Skeletal muscle tissue (tissue), 4 donors: ENCODE measurements around the gene VGLL4. TPM values are rescaled to one million over a fixed set of nuclear protein-coding genes. Genes with fewer than 3 reads are reported as not detected.

Experiments
- H3K27ac ChIP-seq: one replicate; pipeline ENCODE4 v1.7.0; 2013; ENCODE audit warnings: mild to moderate bottlenecking, low read depth, low read length, inconsistent platforms
- H3K27me3 ChIP-seq, 3 donors: one replicate each; pipeline ENCODE4 v1.7.0; 2013; ENCODE audit warnings: low read length in 3 of 3; ENCODE audit not compliant: control insufficient read depth in 3 of 3, insufficient read depth in 3 of 3
- H3K36me3 ChIP-seq, 3 donors: one replicate each; pipeline ENCODE4 v1.7.0; 2013; ENCODE audit warnings: low read length in 3 of 3; ENCODE audit not compliant: control insufficient read depth in 3 of 3, insufficient read depth in 3 of 3
- H3K4me1 ChIP-seq, 3 donors: one replicate each; pipeline ENCODE4 v1.7.0; 2013; ENCODE audit warnings: low read length in 3 of 3, mild to moderate bottlenecking in 3 of 3; ENCODE audit not compliant: control insufficient read depth in 3 of 3, insufficient read depth in 3 of 3
- H3K4me3 ChIP-seq, 3 donors: one replicate each; pipeline ENCODE4 v1.7.0; 2013; ENCODE audit warnings: low read length in 3 of 3
- H3K9ac ChIP-seq, 3 donors: one replicate each; pipeline ENCODE4 v1.7.0; 2013; ENCODE audit warnings: low read length in 3 of 3, mild to moderate bottlenecking in 3 of 3, moderate library complexity in 2 of 3, low read depth in 1 of 3
- H3K9me3 ChIP-seq, 3 donors: one replicate each; pipeline ENCODE4 v1.7.0; 2013; ENCODE audit warnings: low read length in 3 of 3; ENCODE audit not compliant: control insufficient read depth in 3 of 3
- total RNA-seq: library from RNA; depleted of rRNA; stranded (reverse); fragments of >200 nt; gene quantifications from one replicate; pipeline ENCODE4 v1.2.3, GENCODE V29; 2014
- donor health status: Osteomylitis.

Gene VGLL4
- total RNA-seq, 1 donor from 2014 or later = 53.8 TPM

DNA sequence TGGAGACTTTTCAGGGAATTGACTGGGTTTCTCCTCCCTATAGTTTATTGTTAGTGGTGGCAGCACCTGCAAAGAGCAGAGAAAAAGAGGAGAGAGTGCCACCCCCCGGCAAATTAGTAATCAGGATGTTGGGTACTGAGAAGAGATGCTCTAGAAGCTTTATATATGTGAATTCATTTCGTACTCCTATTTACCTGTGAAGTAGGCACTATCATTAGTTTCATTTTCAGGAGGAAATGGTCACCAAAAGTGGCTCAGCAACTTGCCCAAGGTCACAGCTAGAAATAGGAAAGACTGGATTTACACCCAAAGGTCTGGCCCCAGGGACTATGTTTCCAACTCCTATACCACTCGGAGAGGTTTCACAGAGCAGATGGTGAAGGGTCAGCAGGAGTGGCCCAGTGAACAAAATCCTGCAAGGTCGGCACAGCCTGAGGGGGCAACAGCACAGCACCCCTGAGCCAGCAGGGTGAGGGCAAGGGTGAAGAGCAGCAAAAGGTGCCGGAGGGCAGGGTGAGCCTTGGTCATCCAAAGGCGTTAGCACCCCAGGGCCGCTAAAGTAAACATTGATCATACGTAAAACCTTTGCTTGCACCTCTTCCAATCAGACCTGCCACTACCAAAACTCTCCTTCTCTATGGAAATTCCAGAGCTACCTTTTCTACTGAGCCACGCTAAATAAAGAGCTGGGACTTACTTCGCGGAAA is 23.6 kb downstream of the VGLL4 start:
- no peak overlapping the region for H3K27ac ChIP-seq
- H3K9ac ChIP-seq = no peak overlapping the region
- no peaks in the 10 kb centered on the region for H3K36me3 ChIP-seq

DNA sequence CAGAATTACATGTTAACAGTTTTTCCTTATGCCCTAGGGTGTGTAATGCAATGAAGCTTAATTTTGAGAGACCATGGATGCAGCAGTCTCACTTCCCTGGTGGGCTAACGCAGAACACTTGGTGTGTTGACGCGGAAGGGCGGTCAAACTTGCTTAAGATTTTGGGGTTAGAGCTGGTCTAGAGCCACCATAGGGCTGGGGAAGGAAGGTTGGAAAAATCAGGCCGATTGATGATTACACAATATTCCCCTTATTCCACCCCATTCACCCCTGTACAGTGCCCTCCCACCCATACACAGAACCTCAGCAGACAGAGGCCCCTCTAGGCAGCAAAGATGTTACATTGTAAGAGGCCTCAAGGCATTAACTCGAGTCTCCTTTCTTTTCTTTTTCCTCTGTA is 24.3 kb downstream of the VGLL4 start:
- Histone ChIP-seq H3K4me1 (peaks cover 33 to 60% (median 43%) of the 10 kb centered on the region in 3 donors), H3K9ac (no peak overlapping the region), H3K4me3 (no peak overlapping the region), H3K9me3 (no peaks in the 10 kb centered on the region), H3K27ac (no peak overlapping the region), H3K27me3 (no peaks in the 10 kb centered on the region), H3K36me3 (no peaks in the 10 kb centered on the region)

More for the DNA sequence above, 23.6 kb downstream of the VGLL4 start:
- Histone ChIP-seq H3K4me3 (no peak overlapping the region), H3K9me3 (no peaks in the 10 kb centered on the region), H3K4me1 (peaks cover 38 to 63% (median 47%) of the 10 kb centered on the region in 3 donors), H3K27me3 (no peaks in the 10 kb centered on the region)

DNA sequence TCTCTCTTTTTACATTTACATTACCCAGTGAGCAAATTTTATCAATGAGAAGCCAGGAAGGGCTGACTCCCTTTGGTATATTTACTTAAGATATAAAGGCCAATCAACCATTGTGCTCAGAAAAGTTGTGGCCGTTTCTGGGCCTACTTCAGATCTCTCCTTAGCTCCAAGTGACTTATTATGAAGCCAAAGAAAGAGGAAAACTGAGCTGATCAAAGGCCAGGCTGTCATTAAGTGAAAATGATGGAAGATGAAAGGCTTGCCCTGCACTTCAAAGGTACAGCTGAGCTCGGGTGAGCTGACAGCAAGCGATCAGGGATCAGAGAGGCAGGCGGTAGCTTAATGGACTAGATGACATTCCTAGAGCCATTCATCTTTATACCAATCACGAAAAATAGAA is 24.8 kb downstream of the VGLL4 start:
- Histone ChIP-seq H3K4me1 (peaks cover 35 to 60% (median 43%) of the 10 kb centered on the region in 3 donors), H3K36me3 (no peaks in the 10 kb centered on the region), H3K27ac (no peak overlapping the region)

DNA sequence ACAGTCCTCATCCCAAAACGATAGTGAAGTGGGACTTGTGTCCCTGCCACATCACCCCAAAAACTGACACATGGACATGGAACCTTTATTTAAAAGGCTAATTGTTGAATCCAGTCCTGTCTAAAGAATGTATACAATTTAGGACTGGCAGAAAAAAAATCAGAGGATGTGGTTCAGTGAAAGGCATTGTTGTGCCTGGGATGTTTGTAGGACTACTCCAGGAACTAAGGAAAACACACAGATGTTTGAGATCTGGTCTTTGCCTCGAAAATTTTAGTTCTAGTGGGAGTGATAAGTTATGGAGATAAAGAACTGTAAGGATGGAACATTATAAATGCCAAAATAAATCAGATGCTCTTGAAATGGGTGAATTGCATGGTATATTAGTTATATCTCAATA is 27.2 kb downstream of the VGLL4 start:
- no peak overlapping the region for H3K27ac ChIP-seq
- no peaks in the 10 kb centered on the region for H3K36me3 ChIP-seq
- no peak overlapping the region for H3K4me3 ChIP-seq
- H3K9me3 ChIP-seq = no peaks in the 10 kb centered on the region
- H3K9ac ChIP-seq = no peak overlapping the region
- H3K4me1 ChIP-seq = peaks cover 55 to 74% (median 62%) of the 10 kb centered on the region in 3 donors
- H3K27me3 ChIP-seq = no peaks in the 10 kb centered on the region

More for the DNA sequence above, 24.8 kb downstream of the VGLL4 start:
- Histone ChIP-seq H3K9ac (no peak overlapping the region), H3K27me3 (no peaks in the 10 kb centered on the region), H3K4me3 (no peak overlapping the region), H3K9me3 (no peaks in the 10 kb centered on the region)

DNA sequence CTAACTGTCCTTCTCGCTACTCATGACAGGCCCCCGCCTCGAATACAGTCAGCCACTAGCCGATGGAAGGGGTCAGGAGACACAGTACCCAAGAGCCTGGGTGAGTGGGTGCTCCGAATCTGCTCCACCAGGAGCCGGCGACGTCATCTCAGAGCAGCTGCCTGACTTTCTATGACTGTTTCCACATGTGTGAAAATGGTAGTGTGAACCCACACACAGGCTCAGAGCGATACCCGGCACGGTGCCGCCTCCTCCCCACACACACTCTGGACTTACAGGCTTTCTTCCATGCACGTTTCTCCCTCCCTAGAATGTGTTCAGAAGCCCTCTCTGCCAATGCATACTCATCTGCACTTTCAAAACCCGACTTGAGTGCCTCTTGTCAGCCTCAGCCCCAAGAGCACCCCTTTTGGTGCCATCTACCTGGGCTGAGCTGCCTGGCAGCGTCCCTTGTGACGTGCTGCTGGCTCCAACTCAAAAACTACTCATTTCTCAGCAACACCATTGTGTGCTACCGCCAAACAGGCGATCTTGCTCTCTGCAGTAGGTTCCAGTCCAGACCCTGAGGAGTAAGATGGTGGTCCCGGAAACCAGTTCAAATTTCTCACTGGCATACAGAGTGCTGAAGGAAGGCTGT is 29.7 kb downstream of the VGLL4 start:
- Histone ChIP-seq H3K27ac (no peak overlapping the region), H3K9me3 (no peaks in the 10 kb centered on the region), H3K9ac (no peak overlapping the region), H3K36me3 (no peaks in the 10 kb centered on the region), H3K27me3 (no peaks in the 10 kb centered on the region), H3K4me1 (peaks cover 62 to 75% (median 64%) of the 10 kb centered on the region in 3 donors), H3K4me3 (no peak overlapping the region)

DNA sequence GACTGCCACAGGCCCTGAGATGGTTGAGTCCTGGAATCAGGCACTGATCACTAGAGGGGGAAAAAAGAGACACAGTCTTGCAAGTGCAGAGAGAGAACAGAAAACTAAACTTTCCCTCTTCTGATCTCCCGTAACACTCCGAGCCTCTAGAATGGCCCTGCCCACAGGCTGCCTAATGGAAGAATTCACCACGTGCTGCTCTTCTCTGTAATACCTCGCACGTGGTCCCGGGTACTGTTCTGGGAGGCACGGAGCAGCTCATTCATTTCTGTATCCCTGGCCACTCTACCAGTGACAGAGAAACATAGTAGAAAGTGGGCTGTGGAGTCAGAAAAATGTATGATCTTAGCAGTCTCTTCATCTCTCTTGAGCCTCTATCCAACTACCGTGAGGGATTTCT is 30.4 kb downstream of the VGLL4 start:
- Histone ChIP-seq H3K9me3 (no peaks in the 10 kb centered on the region), H3K4me1 (peaks cover 61 to 80% (median 64%) of the 10 kb centered on the region in 3 donors), H3K4me3 (no peak overlapping the region), H3K27me3 (no peaks in the 10 kb centered on the region), H3K36me3 (no peaks in the 10 kb centered on the region), H3K9ac (no peak overlapping the region), H3K27ac (peak overlapping the region; percentile 16)

DNA sequence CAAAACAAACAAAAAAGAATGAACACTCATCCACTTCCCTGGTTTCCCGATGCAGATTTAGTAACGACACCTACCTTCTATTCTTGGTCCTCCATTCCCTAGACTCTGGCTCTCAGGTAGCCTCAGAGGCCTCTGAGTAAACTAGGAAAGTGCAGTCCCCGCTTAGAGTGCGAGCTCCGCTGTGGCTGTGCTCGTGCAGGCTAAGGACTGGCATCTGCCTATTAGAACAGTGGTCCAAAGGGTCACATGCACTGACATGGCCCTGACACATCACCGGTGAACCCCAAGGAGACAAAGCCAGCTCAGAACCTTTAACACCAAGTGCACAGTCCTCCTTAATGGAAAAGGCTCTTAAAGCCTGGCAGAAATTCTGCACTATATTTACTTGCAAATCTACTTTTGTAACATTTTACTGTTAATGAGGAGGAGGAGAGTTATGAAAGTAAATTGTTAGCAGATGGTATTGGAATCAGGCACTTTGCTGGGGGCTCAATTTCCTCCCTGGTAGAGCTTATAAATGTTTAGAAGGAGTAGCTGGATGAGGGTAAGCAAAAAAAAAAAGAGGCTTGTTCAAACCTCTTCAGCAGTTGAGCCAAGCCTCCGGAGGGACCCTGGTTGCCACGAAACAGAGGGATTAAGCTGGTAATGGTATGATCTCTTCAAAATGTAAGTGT is 31.1 kb downstream of the VGLL4 start:
- Histone ChIP-seq H3K27me3 (no peaks in the 10 kb centered on the region), H3K4me1 (peaks cover 61 to 84% (median 64%) of the 10 kb centered on the region in 3 donors), H3K9ac (no peak overlapping the region), H3K9me3 (no peaks in the 10 kb centered on the region), H3K36me3 (no peaks in the 10 kb centered on the region), H3K27ac (peak overlapping the region; percentile 16), H3K4me3 (peak overlapping the region in 1 of 3 donors; percentile 2)

DNA sequence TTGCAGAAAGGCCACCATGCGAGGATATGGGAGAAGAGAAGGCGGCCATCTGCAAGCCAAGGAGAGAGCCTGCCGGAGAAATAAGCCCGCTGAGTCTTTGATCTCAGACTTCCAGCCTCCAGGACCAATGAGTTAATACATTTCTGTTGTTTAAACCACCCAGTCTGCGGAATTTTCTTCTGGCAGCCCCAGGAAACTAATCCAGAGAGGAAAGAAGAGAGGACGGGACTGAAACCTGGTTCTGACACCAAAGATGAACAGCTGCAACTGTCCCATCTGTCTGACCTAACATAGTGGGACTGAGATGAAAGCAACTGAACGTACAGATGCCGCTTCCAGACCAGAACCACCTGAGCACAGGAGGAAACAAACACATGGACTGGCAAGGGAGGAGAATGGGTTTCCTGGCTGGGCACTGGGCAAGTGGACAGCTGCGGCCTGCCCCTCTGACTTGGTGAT is 32.3 kb downstream of the VGLL4 start:
- H3K9me3 ChIP-seq = no peaks in the 10 kb centered on the region
- peaks cover 56 to 75% (median 58%) of the 10 kb centered on the region in 3 donors for H3K4me1 ChIP-seq
- peak overlapping the region; percentile 1 for H3K27ac ChIP-seq
- H3K27me3 ChIP-seq = no peaks in the 10 kb centered on the region
- H3K36me3 ChIP-seq = peaks cover 0 to under 1% (median 0%) of the 10 kb centered on the region in 3 donors
- peak overlapping the region in 1 of 3 donors; percentile 28 for H3K9ac ChIP-seq
- peak overlapping the region in 2 of 3 donors; percentile 37 to 39 for H3K4me3 ChIP-seq

DNA sequence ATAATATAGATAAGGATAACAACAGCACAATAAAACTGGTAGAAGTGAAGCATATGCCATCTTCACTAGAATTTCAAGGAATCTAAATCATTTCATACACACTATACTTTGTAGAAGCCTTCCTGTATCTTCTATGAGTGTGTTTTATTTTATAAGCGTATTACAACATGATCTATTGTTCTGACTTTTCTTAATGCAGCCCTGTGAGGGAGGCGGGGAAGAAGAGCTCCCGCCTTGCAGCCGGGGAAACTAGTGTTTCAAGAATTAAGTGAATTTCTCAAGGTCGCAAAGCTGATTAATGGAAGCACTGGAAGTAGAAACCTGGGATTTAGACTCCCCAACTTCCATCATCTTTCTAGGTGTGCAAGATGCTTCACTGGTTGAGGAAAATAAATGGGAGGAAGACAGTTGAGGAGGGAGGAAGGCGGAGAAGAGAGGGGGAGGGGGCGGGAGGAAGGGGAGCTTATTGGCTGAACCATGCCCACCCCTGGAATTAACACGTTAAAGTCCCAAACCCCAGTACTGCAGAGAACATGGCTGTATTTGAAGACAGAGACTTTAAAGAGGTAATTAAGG is 32.9 kb downstream of the VGLL4 start:
- no peak overlapping the region for H3K27ac ChIP-seq
- H3K9me3 ChIP-seq = no peaks in the 10 kb centered on the region
- H3K4me1 ChIP-seq = peaks cover 51 to 74% (median 52%) of the 10 kb centered on the region in 3 donors
- H3K27me3 ChIP-seq = no peaks in the 10 kb centered on the region
- H3K4me3 ChIP-seq = peak overlapping the region in 1 of 3 donors; percentile 20
- H3K9ac ChIP-seq = no peak overlapping the region
- H3K36me3 ChIP-seq = peaks cover 0 to 3% (median 0%) of the 10 kb centered on the region in 3 donors
